HepG2 (cell line): Measurements from ENCODE around the gene CAVIN2. TPM values are rescaled to one million over a fixed set of nuclear protein-coding genes. Genes with fewer than 3 reads are reported as not detected.

Experiments used
- AGO1 ChIP-seq: fragments of 200-400 bp; formaldehyde crosslinking; IDR thresholded peaks from 2 replicates; pipeline ENCODE4 v1.6.1; 2017; ENCODE audit warnings: mild to moderate bottlenecking, low read depth, low read length, moderate library complexity; ENCODE audit not compliant: poor library complexity, severe bottlenecking
- CREM ChIP-seq, 2 experiments: sonication (generic) in 1 of 2; formaldehyde crosslinking in 1 of 2; IDR thresholded peaks; 2 replicates each; pipeline versions ENCODE4 v1.4.0 to v1.6.1; 2016 to 2020; ENCODE audit warnings: antibody characterized with exemption in 1 of 2, mild to moderate bottlenecking in 1 of 2, missing genetic modification reagents in 1 of 2
- JUND ChIP-seq: sonication (generic); formaldehyde crosslinking; IDR thresholded peaks from 2 replicates; pipeline ENCODE4 v1.8.0; 2022; ENCODE audit warnings: mild to moderate bottlenecking, missing genetic modification reagents
- KLF13 ChIP-seq: sonication (generic); formaldehyde crosslinking; IDR thresholded peaks from 2 replicates; pipeline ENCODE4 v1.4.0; 2020; ENCODE audit warnings: mild to moderate bottlenecking, missing genetic modification reagents
- NFE2L2 ChIP-seq: fragments of 150-350 bp; IDR thresholded peaks from 2 replicates; pipeline ENCODE4 v1.6.1; 2014; ENCODE audit warnings: low read length
- PAF1 ChIP-seq: IDR thresholded peaks from 2 replicates; pipeline ENCODE4 v1.6.1; 2016; ENCODE audit warnings: missing genetic modification reagents, missing compliant biosample characterization
- PCBP2 ChIP-seq: fragments of 200-400 bp; formaldehyde crosslinking; optimal IDR thresholded peaks from 2 replicates; pipeline ENCODE3; 2018; ENCODE audit warnings: low read length, low read depth; ENCODE audit not compliant: poor library complexity, severe bottlenecking
- PRPF4 ChIP-seq: fragments of 200-400 bp; formaldehyde crosslinking; IDR thresholded peaks from 2 replicates; pipeline ENCODE4 v1.6.1; 2016; ENCODE audit warnings: low read length, low read depth; ENCODE audit not compliant: poor library complexity, severe bottlenecking
- RFX3 ChIP-seq: IDR thresholded peaks from 2 replicates; pipeline ENCODE4 v1.6.1; 2016; ENCODE audit warnings: missing biosample characterization, missing genetic modification reagents
- RXRB ChIP-seq: IDR thresholded peaks from 2 replicates; pipeline ENCODE4 v1.6.1; 2016; ENCODE audit warnings: borderline replicate concordance, missing genetic modification reagents, missing compliant biosample characterization
- TBX3 ChIP-seq: fragments of 450-650 bp; IDR thresholded peaks from 2 replicates; pipeline ENCODE4 v1.6.1; 2017; ENCODE audit warnings: antibody characterized with exemption, mild to moderate bottlenecking, inconsistent platforms, borderline replicate concordance
- ZNF24 ChIP-seq: fragments of 450-650 bp; IDR thresholded peaks from 2 replicates; pipeline ENCODE4 v1.6.1; 2017; ENCODE audit warnings: antibody characterized with exemption, mild to moderate bottlenecking
- ZNF567 ChIP-seq: sonication (generic); formaldehyde crosslinking; IDR thresholded peaks from 2 replicates; pipeline ENCODE4 v1.8.1; 2023; ENCODE audit warnings: mild to moderate bottlenecking, missing genetic modification reagents, borderline replicate concordance
- ZZZ3 ChIP-seq: sonication (generic); formaldehyde crosslinking; IDR thresholded peaks from 2 replicates; pipeline ENCODE4 v1.4.0; 2020; ENCODE audit warnings: missing genetic modification reagents, mild to moderate bottlenecking, borderline replicate concordance
- polyA plus RNA-seq, 8 experiments: library from polyadenylated mRNA; depleted of rRNA in 3 of 8; stranded (reverse) in 7 of 8; unstranded in 1 of 8; fragments of >200 nt; fragmentation: Illumina TruSeq in 4 of 8; extraction: Trizol in 4 of 8; gene quantifications; 2 replicates each; pipeline versions ENCODE4 v1.2.1 to v1.2.3, GENCODE V29; 2011 to 2016; ENCODE audit warnings: low read depth in 4 of 8, missing spikeins in 1 of 8, mixed read lengths in 1 of 8; ENCODE audit not compliant: insufficient read depth in 1 of 8
- total RNA-seq, 5 experiments: library from RNA; depleted of rRNA; stranded (reverse); fragments of >200 nt; fragmentation: Illumina TruSeq; extraction: Trizol; gene quantifications; 2 replicates each; pipeline ENCODE4 v1.2.3, GENCODE V29; 2016; ENCODE audit warnings: low read depth in 1 of 5
- TF ChIP-seq, protein P1 (sequence below): sonication (generic); formaldehyde crosslinking; IDR thresholded peaks from 2 replicates; pipeline ENCODE4 v1.4.0; 2020; ENCODE audit warnings: missing genetic modification reagents
- TF ChIP-seq, protein P2 (sequence below), 2 experiments: sonication (generic) in 1 of 2; formaldehyde crosslinking in 1 of 2; IDR thresholded peaks; 2 replicates each; pipeline versions ENCODE4 v1.4.0 to v1.6.1; 2018 to 2020; ENCODE audit warnings: missing genetic modification reagents in 2 of 2, borderline replicate concordance in 1 of 2, low read depth in 1 of 2, mild to moderate bottlenecking in 1 of 2, missing biosample characterization in 1 of 2
- TF ChIP-seq, protein P3 (sequence below): sonication (generic); formaldehyde crosslinking; IDR thresholded peaks from 2 replicates; pipeline ENCODE4 v1.8.0; 2022; ENCODE audit warnings: missing genetic modification reagents, mild to moderate bottlenecking, borderline replicate concordance
- TF ChIP-seq, protein P4 (sequence below): IDR thresholded peaks from 2 replicates; pipeline ENCODE4 v1.6.1; 2016
- TF ChIP-seq, protein P5 (sequence below): sonication (generic); formaldehyde crosslinking; IDR thresholded peaks from 2 replicates; pipeline ENCODE4 v1.9.0; 2021; ENCODE audit warnings: missing genetic modification reagents, borderline replicate concordance
- TF ChIP-seq, protein P6 (sequence below), 2 experiments: fragments of 450-650 bp in 1 of 2; sonication (generic) in 1 of 2; formaldehyde crosslinking; IDR thresholded peaks; 2 replicates each; pipeline versions ENCODE4 v1.5.0 to v1.8.0; 2020 to 2022; ENCODE audit warnings: mild to moderate bottlenecking in 1 of 2, missing genetic modification reagents in 1 of 2

CAVIN2 gene
- total and polyA plus RNA-seq, 2 of the 13 experiments (the other 11 are each of a cell fraction or from before 2014, with no cell fraction given) = 7.6 to 38.8 TPM

DNA sequence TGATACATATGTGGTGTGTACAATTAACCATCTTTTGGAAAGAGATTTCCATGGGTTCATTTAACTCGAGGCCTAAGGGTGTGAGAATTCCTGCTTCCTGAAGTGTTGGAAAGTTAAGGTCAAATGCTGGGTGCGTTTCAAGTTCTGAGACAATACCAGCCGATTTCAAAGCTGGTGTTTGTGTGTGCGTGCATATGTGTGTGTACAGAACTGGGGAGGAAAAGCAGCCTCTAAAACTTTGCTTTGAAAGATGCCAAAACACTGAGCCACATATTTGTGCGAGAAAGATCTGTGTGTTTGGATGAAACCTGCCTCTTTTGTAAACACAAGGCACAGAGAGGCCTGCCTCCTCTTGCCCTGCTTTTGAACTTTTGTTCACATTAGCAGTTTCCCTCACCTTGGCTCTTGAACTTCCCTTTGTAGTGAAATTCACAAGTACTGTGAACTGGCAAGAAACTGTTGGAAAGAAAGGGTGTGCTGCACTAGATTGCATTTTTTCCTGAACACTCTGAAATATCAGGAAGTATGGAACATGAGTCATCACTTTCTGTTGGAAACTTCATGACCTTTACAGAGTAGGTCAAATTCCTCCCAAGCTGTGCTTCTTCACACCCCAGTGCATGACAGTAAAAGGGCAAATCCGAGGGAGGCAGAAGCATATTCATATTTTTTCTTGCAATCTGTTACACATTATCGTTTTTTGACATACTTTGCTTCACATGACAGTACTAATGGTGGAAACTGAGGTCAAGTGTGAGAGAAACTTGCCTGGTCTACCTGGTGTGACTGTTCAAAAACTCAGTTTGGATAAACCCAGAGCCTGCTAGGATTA is 20.0 kb upstream of the CAVIN2 start (continued):
- no peak for TF ChIP-seq PAF1
- peak; percentile 98 for TF ChIP-seq JUND (CRISPR knock-in tag)
- TF ChIP-seq CREM (IDR thresholded peaks at IDR 0.05) = peak; percentile 95
- TF ChIP-seq CREM (CRISPR knock-in tag; IDR thresholded peaks at IDR 0.05) = no peak
- no peak; the same call in 1 of the 2 replicates for TF ChIP-seq RFX3 (CRISPR knock-in tag)
- no peak for TF ChIP-seq PCBP2
- TF ChIP-seq, protein P1, sequence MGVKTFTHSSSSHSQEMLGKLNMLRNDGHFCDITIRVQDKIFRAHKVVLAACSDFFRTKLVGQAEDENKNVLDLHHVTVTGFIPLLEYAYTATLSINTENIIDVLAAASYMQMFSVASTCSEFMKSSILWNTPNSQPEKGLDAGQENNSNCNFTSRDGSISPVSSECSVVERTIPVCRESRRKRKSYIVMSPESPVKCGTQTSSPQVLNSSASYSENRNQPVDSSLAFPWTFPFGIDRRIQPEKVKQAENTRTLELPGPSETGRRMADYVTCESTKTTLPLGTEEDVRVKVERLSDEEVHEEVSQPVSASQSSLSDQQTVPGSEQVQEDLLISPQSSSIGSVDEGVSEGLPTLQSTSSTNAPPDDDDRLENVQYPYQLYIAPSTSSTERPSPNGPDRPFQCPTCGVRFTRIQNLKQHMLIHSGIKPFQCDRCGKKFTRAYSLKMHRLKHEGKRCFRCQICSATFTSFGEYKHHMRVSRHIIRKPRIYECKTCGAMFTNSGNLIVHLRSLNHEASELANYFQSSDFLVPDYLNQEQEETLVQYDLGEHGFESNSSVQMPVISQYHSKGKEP (CRISPR knock-in tag) = no peak
- TF ChIP-seq ZNF24 = peak; percentile 76
- peak; percentile 97 for TF ChIP-seq TBX3
- TF ChIP-seq KLF13 (CRISPR knock-in tag) = no peak
- TF ChIP-seq, protein P2, sequence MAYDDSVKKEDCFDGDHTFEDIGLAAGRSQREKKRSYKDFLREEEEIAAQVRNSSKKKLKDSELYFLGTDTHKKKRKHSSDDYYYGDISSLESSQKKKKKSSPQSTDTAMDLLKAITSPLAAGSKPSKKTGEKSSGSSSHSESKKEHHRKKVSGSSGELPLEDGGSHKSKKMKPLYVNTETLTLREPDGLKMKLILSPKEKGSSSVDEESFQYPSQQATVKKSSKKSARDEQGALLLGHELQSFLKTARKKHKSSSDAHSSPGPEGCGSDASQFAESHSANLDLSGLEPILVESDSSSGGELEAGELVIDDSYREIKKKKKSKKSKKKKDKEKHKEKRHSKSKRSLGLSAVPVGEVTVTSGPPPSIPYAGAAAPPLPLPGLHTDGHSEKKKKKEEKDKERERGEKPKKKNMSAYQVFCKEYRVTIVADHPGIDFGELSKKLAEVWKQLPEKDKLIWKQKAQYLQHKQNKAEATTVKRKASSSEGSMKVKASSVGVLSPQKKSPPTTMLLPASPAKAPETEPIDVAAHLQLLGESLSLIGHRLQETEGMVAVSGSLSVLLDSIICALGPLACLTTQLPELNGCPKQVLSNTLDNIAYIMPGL (CRISPR knock-in tag; IDR thresholded peaks at IDR 0.05; ENCODE audit: borderline replicate concordance in 1 of 2, low read depth in 1 of 2) = peak; percentile 71 to 76
- TF ChIP-seq, protein P3, sequence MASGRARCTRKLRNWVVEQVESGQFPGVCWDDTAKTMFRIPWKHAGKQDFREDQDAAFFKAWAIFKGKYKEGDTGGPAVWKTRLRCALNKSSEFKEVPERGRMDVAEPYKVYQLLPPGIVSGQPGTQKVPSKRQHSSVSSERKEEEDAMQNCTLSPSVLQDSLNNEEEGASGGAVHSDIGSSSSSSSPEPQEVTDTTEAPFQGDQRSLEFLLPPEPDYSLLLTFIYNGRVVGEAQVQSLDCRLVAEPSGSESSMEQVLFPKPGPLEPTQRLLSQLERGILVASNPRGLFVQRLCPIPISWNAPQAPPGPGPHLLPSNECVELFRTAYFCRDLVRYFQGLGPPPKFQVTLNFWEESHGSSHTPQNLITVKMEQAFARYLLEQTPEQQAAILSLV (CRISPR knock-in tag) = peak; percentile 35; the same call in 1 of the 2 replicates
- TF ChIP-seq, protein P4, sequence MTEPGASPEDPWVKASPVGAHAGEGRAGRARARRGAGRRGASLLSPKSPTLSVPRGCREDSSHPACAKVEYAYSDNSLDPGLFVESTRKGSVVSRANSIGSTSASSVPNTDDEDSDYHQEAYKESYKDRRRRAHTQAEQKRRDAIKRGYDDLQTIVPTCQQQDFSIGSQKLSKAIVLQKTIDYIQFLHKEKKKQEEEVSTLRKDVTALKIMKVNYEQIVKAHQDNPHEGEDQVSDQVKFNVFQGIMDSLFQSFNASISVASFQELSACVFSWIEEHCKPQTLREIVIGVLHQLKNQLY (CRISPR knock-in tag) = peak; percentile 92
- TF ChIP-seq ZZZ3 (CRISPR knock-in tag) = peak; percentile 68; the same call in 1 of the 2 replicates
- peak; percentile 95 for TF ChIP-seq ZNF567 (CRISPR knock-in tag)
- TF ChIP-seq RXRB = peak; percentile 99
- TF ChIP-seq, protein P5, sequence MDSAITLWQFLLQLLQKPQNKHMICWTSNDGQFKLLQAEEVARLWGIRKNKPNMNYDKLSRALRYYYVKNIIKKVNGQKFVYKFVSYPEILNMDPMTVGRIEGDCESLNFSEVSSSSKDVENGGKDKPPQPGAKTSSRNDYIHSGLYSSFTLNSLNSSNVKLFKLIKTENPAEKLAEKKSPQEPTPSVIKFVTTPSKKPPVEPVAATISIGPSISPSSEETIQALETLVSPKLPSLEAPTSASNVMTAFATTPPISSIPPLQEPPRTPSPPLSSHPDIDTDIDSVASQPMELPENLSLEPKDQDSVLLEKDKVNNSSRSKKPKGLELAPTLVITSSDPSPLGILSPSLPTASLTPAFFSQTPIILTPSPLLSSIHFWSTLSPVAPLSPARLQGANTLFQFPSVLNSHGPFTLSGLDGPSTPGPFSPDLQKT (CRISPR knock-in tag) = no peak
- TF ChIP-seq, protein P6, sequence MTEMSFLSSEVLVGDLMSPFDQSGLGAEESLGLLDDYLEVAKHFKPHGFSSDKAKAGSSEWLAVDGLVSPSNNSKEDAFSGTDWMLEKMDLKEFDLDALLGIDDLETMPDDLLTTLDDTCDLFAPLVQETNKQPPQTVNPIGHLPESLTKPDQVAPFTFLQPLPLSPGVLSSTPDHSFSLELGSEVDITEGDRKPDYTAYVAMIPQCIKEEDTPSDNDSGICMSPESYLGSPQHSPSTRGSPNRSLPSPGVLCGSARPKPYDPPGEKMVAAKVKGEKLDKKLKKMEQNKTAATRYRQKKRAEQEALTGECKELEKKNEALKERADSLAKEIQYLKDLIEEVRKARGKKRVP (CRISPR knock-in tag; IDR thresholded peaks at IDR 0.05) = peak in 1 of 2 experiments; percentile 94; a peak in 3 of 4 replicates
- peak; percentile 99 for TF ChIP-seq NFE2L2
- TF ChIP-seq PRPF4 = no peak
- no peak for TF ChIP-seq AGO1
